ENCODE results near the gene ARHGEF28.

The ARHGEF28 gene

DNA sequence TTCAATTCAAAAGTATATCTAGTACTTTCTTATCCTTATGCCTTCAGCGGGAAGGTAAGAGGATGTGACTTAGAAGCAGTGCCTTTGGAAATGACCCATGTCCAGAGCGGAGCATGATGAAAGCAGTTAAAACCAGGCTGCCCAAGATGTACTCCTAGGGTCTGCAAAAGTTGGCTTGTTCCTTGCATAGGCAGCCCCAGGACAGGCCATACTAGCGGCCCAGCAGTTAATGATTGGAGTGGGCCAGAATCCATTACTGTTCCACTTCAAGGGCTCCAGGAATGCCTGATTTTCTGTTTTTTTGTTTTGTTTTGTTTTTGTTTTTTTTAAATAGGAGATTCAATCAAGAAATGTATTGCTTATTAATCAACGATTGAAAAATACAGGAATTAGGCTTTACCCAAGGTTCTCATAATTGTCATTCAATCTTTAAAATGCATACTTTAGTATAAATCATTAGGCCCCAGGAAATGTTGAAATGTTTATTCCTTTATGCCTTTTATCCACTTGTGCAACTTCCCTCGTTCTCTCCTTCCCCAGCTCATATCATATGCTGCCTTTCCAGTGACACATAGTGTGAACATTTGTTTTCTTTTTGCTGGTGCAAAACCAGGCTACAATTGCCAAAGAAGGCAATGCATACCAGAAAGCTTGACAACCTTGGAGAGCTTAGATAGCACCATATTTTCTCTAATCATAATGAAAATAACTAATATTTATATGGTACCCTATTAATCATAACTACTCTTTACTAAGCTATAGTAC, 190.8 kb downstream of the ARHGEF28 start:
- no peak overlapping the region for H3K4me3 ChIP-seq (ENCODE audit: low read depth, low read length)
- CTCF ChIA-PET: interaction anchor here (1.4 to 9.7 kb wide), 4 partner anchors 15 to 226 kb away, joined by 3 to 51 read pairs (median 8); no protein-coding TSS in a partner anchor
- DNase-seq (ENCODE audit: low read depth, low spot score): peak; percentile 89
- TF ChIP-seq, protein P1, sequence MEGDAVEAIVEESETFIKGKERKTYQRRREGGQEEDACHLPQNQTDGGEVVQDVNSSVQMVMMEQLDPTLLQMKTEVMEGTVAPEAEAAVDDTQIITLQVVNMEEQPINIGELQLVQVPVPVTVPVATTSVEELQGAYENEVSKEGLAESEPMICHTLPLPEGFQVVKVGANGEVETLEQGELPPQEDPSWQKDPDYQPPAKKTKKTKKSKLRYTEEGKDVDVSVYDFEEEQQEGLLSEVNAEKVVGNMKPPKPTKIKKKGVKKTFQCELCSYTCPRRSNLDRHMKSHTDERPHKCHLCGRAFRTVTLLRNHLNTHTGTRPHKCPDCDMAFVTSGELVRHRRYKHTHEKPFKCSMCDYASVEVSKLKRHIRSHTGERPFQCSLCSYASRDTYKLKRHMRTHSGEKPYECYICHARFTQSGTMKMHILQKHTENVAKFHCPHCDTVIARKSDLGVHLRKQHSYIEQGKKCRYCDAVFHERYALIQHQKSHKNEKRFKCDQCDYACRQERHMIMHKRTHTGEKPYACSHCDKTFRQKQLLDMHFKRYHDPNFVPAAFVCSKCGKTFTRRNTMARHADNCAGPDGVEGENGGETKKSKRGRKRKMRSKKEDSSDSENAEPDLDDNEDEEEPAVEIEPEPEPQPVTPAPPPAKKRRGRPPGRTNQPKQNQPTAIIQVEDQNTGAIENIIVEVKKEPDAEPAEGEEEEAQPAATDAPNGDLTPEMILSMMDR (IDR thresholded peaks at IDR 0.05; ENCODE audit: insufficient read depth, low read length, missing control alignments): no peak
- POLR2A ChIA-PET: no interaction called here

DNA sequence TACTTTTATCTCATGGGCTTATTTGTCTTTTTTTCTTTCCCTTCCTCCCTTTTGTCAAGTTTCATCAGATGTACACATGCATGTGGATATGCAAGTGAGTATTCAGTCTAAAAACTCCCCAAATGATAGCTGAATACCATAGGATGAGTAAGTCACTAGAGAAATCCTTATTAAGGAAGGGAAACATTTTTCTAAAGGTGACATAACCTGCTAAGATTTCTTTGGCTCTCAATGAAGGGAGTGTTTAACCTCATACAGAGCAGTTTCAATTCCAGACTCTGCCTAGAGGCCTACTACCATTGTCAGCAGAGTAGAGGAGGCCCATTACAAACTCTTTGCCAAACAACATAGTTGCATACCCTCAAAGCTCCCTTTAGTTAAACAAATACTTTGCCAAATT, 192.4 kb downstream of the ARHGEF28 start:
- TF ChIP-seq, protein P1 (IDR thresholded peaks at IDR 0.05; ENCODE audit: insufficient read depth, low read length, missing control alignments): no peak
- POLR2A ChIA-PET: interaction anchor here (1.1 to 1.2 kb wide), 2 partner anchors 19 to 822 kb away, joined by 3 read pairs; partner anchors contain the start of gene ENC1
- H3K4me3 ChIP-seq (ENCODE audit: low read depth, low read length): no peak overlapping the region
- CTCF ChIA-PET: interaction anchor here (0.8 to 9.7 kb wide), 3 partner anchors 24 to 228 kb away, joined by 3 to 51 read pairs (median 9); no protein-coding TSS in a partner anchor
- peak; percentile 92 for DNase-seq (ENCODE audit: low read depth, low spot score)

DNA sequence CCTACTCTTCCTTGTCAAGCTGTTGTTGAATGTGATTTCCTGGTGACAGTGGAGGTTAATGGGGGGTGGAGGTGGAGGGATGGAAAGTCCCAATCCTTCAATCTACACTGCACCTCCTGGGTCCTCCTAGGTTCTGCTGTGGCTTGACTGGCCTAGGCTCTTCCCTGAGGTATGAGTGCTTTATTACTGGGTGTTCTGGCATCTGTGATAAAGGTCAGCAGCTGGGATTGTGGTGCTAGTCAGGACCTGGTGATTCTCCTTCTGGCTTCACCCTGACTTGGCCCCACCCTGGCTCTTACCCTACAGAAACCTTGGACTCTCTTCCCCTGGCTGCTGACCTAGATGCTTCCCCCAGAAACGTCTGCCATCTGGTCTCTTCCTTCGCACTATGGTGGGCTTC, 194.3 kb downstream of the ARHGEF28 start:
- POLR2A ChIA-PET: no interaction called here
- TF ChIP-seq, protein P1 (IDR thresholded peaks at IDR 0.05; ENCODE audit: insufficient read depth, low read length, missing control alignments): no peak
- no peak for DNase-seq (ENCODE audit: low read depth, low spot score)
- CTCF ChIA-PET: no interaction called here
- no peak overlapping the region for H3K4me3 ChIP-seq (ENCODE audit: low read depth, low read length)

DNA sequence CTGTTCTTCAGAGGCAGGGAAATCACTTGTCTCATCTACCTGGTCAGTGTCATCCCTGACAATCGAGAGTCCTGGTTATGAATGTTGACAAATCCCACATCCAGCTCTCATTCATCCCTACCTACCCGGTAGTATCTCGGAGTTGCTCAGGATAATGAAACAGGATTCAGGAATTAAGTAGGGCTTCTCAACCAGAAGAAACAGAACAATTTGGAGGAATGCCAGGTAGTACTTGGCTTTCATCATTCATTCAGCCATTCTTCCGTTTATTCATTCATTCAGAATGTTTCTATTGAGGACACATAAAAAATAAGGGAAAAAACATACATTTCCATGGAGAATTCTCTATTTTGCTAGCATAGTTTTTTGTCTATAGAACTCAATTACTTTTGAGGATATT, 195.0 kb downstream of the ARHGEF28 start:
- DNase-seq (ENCODE audit: low read depth, low spot score): no peak
- CTCF ChIA-PET: interaction anchor here (0.7 kb wide), 1 partner anchor 230 kb away, joined by 3 read pairs; no protein-coding TSS in a partner anchor
- POLR2A ChIA-PET: no interaction called here
- no peak overlapping the region for H3K4me3 ChIP-seq (ENCODE audit: low read depth, low read length)
- TF ChIP-seq, protein P1 (IDR thresholded peaks at IDR 0.05; ENCODE audit: insufficient read depth, low read length, missing control alignments): no peak

DNA sequence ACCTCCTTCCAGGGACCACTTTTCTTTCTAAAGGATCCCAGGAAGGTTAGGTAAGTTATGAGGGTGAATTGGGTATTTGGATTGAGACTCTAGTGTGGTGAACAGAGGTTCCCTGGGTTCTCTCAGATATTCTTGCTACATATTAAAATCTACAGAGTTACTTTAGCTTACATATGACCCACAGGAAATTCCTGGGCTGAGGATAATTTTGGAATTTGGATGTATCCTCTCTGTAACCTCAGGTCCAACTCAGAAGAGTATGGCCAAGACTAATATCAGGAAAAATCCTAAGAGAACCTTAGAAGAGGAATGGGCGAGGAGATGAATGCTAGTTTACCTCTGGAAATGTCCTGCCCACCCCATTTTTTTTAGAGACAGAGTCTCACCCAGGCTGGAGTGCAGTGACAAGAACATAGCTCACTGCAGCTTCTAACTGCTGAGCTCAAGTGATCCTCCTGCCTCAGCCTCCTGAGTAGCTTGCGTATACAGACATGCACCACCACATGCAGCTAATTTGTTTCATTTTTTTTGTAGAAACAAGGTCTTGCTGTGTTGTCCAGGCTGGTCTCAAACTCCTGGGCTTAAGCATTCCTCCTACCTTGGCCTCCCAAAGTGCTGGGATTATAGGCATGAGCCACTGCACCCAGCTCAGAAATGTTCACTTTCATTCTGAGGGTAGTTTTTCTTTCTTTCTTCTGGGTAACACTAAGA, 196.4 kb downstream of the ARHGEF28 start:
- POLR2A ChIA-PET: interaction anchor here (0.6 to 1.3 kb wide), 6 partner anchors 10 to 1064 kb away, joined by 3 to 5 read pairs (median 4); partner anchors contain the start of genes ANKRA2, ENC1 and UTP15
- no peak overlapping the region for H3K4me3 ChIP-seq (ENCODE audit: low read depth, low read length)
- CTCF ChIA-PET: interaction anchor here (0.6 to 3.2 kb wide), 4 partner anchors 29 to 508 kb away, joined by 3 to 14 read pairs (median 3); no protein-coding TSS in a partner anchor
- TF ChIP-seq, protein P1 (IDR thresholded peaks at IDR 0.05; ENCODE audit: insufficient read depth, low read length, missing control alignments): no peak
- no peak for DNase-seq (ENCODE audit: low read depth, low spot score)

DNA sequence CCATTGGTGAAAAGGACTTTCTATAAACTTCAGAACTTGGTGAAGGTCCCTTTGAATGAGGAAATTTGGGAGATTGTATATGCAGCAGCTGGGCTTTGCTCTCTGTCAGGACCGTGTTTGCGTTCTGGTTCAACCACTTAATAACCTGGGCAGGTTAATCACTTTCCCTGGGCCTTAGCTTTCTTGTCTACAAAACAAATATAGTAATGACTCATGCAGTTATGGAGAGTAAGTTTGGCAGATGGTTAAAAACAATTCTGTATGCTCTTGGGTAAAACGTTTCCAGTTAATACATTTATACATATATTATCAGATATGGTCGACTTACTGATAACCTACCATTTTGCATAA, 197.0 kb downstream of the ARHGEF28 start:
- no peak overlapping the region for H3K4me3 ChIP-seq (ENCODE audit: low read depth, low read length)
- TF ChIP-seq, protein P1 (IDR thresholded peaks at IDR 0.05; ENCODE audit: insufficient read depth, low read length, missing control alignments): no peak
- CTCF ChIA-PET: interaction anchor here (0.6 to 3.2 kb wide), 5 partner anchors 11 to 508 kb away, joined by 3 to 14 read pairs (median 3); no protein-coding TSS in a partner anchor
- POLR2A ChIA-PET: interaction anchor here (0.6 to 1.3 kb wide), 3 partner anchors 29 to 258 kb away, joined by 3 to 5 read pairs (median 4); partner anchors contain the start of genes ANKRA2 and UTP15
- no peak for DNase-seq (ENCODE audit: low read depth, low spot score)

Measured in AG04449 (cell line).